Liver (tissue), 9 donors: Measurements from ENCODE around the gene TDRD7. TPM values are rescaled to one million over a fixed set of nuclear protein-coding genes. Genes with fewer than 3 reads are reported as not detected.

Experiments
- DNase-seq: peaks from one replicate; pipeline ENCODE4 v3.0.0-alpha.2; 2017; ENCODE audit warnings: low spot score
- H3K27ac ChIP-seq, 2 donors: one replicate each; pipeline ENCODE4 v1.7.0; 2013; ENCODE audit warnings: inconsistent platforms in 2 of 2, low read length in 2 of 2, control low read depth in 1 of 2, low read depth in 1 of 2, mild to moderate bottlenecking in 1 of 2
- H3K27me3 ChIP-seq, 4 donors: one replicate each; pipeline versions ENCODE4 v1.6.1 to v1.7.0; 2013; ENCODE audit warnings: low read length in 3 of 4, inconsistent platforms in 1 of 4, mild to moderate bottlenecking in 1 of 4, moderate library complexity in 1 of 4; ENCODE audit not compliant: control insufficient read depth in 4 of 4, insufficient read depth in 4 of 4
- H3K36me3 ChIP-seq, 4 donors: one replicate each; pipeline versions ENCODE4 v1.6.1 to v1.7.0; 2013; ENCODE audit warnings: low read length in 3 of 4, mild to moderate bottlenecking in 3 of 4, low read depth in 1 of 4, moderate library complexity in 1 of 4; ENCODE audit not compliant: control insufficient read depth in 4 of 4, insufficient read depth in 3 of 4
- H3K4me1 ChIP-seq, 4 donors: one replicate each; pipeline versions ENCODE4 v1.6.1 to v1.7.0; 2013; ENCODE audit warnings: low read length in 3 of 4, mild to moderate bottlenecking in 3 of 4, moderate library complexity in 1 of 4; ENCODE audit not compliant: control insufficient read depth in 4 of 4, insufficient read depth in 4 of 4
- H3K4me3 ChIP-seq, 3 donors: one replicate each; pipeline versions ENCODE4 v1.6.1 to v1.7.0; 2013; ENCODE audit warnings: low read length in 3 of 3, control low read depth in 1 of 3, low read depth in 1 of 3, mild to moderate bottlenecking in 1 of 3
- H3K9ac ChIP-seq, 2 donors: one replicate each; pipeline ENCODE4 v1.7.0; 2013; ENCODE audit warnings: low read length in 2 of 2, mild to moderate bottlenecking in 2 of 2, moderate library complexity in 2 of 2, control low read depth in 1 of 2, low read depth in 1 of 2
- H3K9me3 ChIP-seq, 4 donors: one replicate each; pipeline versions ENCODE4 v1.6.1 to v1.7.0; 2013; ENCODE audit warnings: low read length in 3 of 4; ENCODE audit not compliant: control insufficient read depth in 4 of 4
- ATF3 ChIP-seq: IDR thresholded peaks from 2 replicates; pipeline ENCODE4 v1.6.1; 2016; ENCODE audit warnings: antibody characterized with exemption
- CTCF ChIP-seq: fragments of 150-350 bp; IDR thresholded peaks from 2 replicates; pipeline ENCODE4 v1.5.1; 2017; ENCODE audit warnings: improper control_type of control experiment, low read depth, low read length; ENCODE audit not compliant: missing input control
- EGR1 ChIP-seq, 2 donors: IDR thresholded peaks; 2 replicates each; pipeline ENCODE4 v1.6.1; 2016 to 2018; ENCODE audit warnings: antibody characterized with exemption in 2 of 2, low read depth in 2 of 2
- FOXA1 ChIP-seq: IDR thresholded peaks from 2 replicates; pipeline ENCODE4 v1.6.1; 2016; ENCODE audit warnings: antibody characterized with exemption
- FOXA2 ChIP-seq: IDR thresholded peaks from 2 replicates; pipeline ENCODE4 v1.6.1; 2016; ENCODE audit warnings: antibody characterized with exemption
- GABPA ChIP-seq, 2 donors: IDR thresholded peaks in 1 of 2; conservative IDR thresholded peaks in 1 of 2; 2 replicates each; pipeline ENCODE4 v1.6.1; 2016; ENCODE audit warnings: antibody characterized with exemption in 2 of 2, mild to moderate bottlenecking in 1 of 2, moderate library complexity in 1 of 2
- HNF4A ChIP-seq, 2 donors: conservative IDR thresholded peaks; 2 replicates each; pipeline ENCODE4 v1.6.1; 2016; ENCODE audit warnings: antibody characterized with exemption in 2 of 2, mild to moderate bottlenecking in 2 of 2
- HNF4G ChIP-seq: IDR thresholded peaks from 2 replicates; pipeline ENCODE4 v1.6.1; 2016; ENCODE audit warnings: antibody characterized with exemption
- JUND ChIP-seq, 2 donors: IDR thresholded peaks; 2 replicates each; pipeline ENCODE4 v1.6.1; 2016; ENCODE audit warnings: antibody characterized with exemption in 2 of 2
- MAX ChIP-seq: IDR thresholded peaks from 2 replicates; pipeline ENCODE4 v1.6.1; 2016; ENCODE audit warnings: antibody characterized with exemption
- RAD21 ChIP-seq, 2 donors: IDR thresholded peaks; 2 replicates each; pipeline ENCODE4 v1.6.1; 2016; ENCODE audit warnings: antibody characterized with exemption in 2 of 2, mild to moderate bottlenecking in 2 of 2
- REST ChIP-seq: IDR thresholded peaks from 2 replicates; pipeline ENCODE4 v1.6.1; 2016; ENCODE audit warnings: antibody characterized with exemption, mild to moderate bottlenecking
- RXRA ChIP-seq, 2 donors: IDR thresholded peaks; 2 replicates each; pipeline ENCODE4 v1.6.1; 2017 to 2018; ENCODE audit warnings: antibody characterized with exemption in 2 of 2, mild to moderate bottlenecking in 1 of 2
- SP1 ChIP-seq: IDR thresholded peaks from 2 replicates; pipeline ENCODE4 v1.6.1; 2018; ENCODE audit warnings: antibody characterized with exemption, mild to moderate bottlenecking
- TAF1 ChIP-seq: conservative IDR thresholded peaks from 2 replicates; pipeline ENCODE4 v1.6.1; 2016; ENCODE audit warnings: antibody characterized with exemption, mild to moderate bottlenecking
- YY1 ChIP-seq: IDR thresholded peaks from 2 replicates; pipeline ENCODE4 v1.6.1; 2016; ENCODE audit warnings: antibody characterized with exemption, mild to moderate bottlenecking
- ZBTB33 ChIP-seq: IDR thresholded peaks from 2 replicates; pipeline ENCODE4 v1.6.1; 2016; ENCODE audit warnings: antibody characterized with exemption
- WGBS: extraction: QIAGEN DNeasy Blood & Tissue Kit; methylation state at CpG from one replicate; pipeline ENCODE4 v1.1.7; 2013; 5-methylcytosine and 5-hydroxymethylcytosine counted together
- polyA plus RNA-seq, 2 donors: library from polyadenylated mRNA; stranded (reverse) in 1 of 2; unstranded in 1 of 2; fragments of 200-250 nt in 1 of 2; fragments of >200 nt in 1 of 2; fragmentation: Nextera tagmentation in 1 of 2; extraction: Ambion mirVana in 1 of 2; gene quantifications; one replicate each; pipeline versions ENCODE4 v1.2.1 to v1.2.3, GENCODE V29; 2013 to 2015
- total RNA-seq, 2 donors: library from RNA; depleted of rRNA; stranded (reverse); fragments of >200 nt; gene quantifications; one replicate each; pipeline ENCODE4 v1.2.3, GENCODE V29; 2014
- donor health status: healthy.
- donor health status: healthy.
- donor health status: healthy.
- donor health status: healthy.
- donor health status: healthy.

The TDRD7 gene
- total and polyA plus RNA-seq, 4 donors = 3.6 to 6.9 (median 5.4) TPM

GRCh38 chr9:97384406-97385262 is 27.3 kb upstream of the TDRD7 start:
- H3K27ac ChIP-seq = no peak overlapping the region
- TF ChIP-seq RXRA (IDR thresholded peaks at IDR 0.05) (no peak), GABPA (IDR thresholded peaks at IDR 0.05 in 1 of 2, conservative IDR thresholded peaks at IDR 0.05 in 1 of 2) (no peak), HNF4A (conservative IDR thresholded peaks at IDR 0.05) (no peak), SP1 (no peak), ZBTB33 (no peak), TAF1 (no peak), RAD21 (IDR thresholded peaks at IDR 0.05) (no peak), HNF4G (no peak), ATF3 (no peak), CTCF (no peak), EGR1 (IDR thresholded peaks at IDR 0.05; ENCODE audit: low read depth in 2 of 2) (no peak), REST (no peak), YY1 (no peak), MAX (no peak), FOXA1 (no peak), FOXA2 (no peak), JUND (IDR thresholded peaks at IDR 0.05) (no peak)
- H3K27me3 ChIP-seq = no peaks in the 10 kb centered on the region
- H3K4me3 ChIP-seq = no peak overlapping the region
- 85% methylated on average over 5 of the region's 5 CpGs for WGBS
- H3K9me3 ChIP-seq = no peaks in the 10 kb centered on the region
- no peak overlapping the region for H3K9ac ChIP-seq
- peaks cover 1 to 27% (median 16%) of the 10 kb centered on the region in 4 donors for H3K4me1 ChIP-seq
- no peaks in the 10 kb centered on the region for H3K36me3 ChIP-seq
- DNase-seq = no peak
